Astrocyte of the spinal cord (primary cell): Measurements from ENCODE around the gene WDR91.
A peak's percentile ranks its signal among the peaks of the same experiment; 100 is the strongest.

Experiments used
- DNase-seq: peaks from one replicate; pipeline ENCODE4 v3.0.0; 2011; ENCODE audit warnings: low read depth, low spot score
- H3K4me3 ChIP-seq: 2 replicates; pipeline ENCODE4 v1.5.1; 2011; ENCODE audit warnings: low read depth, mild to moderate bottlenecking, low read length, moderate library complexity
- in situ Hi-C: cut with HindIII; loops from 2 replicates; pipeline ENCODE4 v1.10.0; 2017; ENCODE audit warnings: low sequenced_read_pairs
- TF ChIP-seq, protein P1 (sequence below): IDR thresholded peaks from 2 replicates; pipeline ENCODE4 v1.5.1; 2012; ENCODE audit warnings: low read depth, mild to moderate bottlenecking, low read length, inconsistent platforms

WDR91 gene

DNA sequence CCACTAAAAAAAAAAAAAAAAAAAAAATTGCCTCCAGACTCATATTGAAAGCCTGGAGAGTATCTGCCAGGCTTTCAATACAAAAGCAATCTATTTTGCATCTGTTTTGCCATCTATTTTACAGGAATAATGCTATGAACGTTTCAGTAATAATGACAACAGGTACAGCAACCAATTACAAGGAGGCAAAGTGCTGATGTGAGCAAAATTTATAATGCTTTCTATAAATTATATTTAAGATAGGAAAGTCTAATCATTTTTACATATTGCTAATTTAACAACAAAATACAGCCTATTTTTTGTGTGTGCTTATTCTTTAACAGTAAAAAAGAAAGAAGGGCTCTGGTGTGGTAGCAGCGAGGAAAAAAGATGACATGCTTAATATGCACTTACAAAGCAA, 10.0 kb downstream of the WDR91 start:
- TF ChIP-seq, protein P1, sequence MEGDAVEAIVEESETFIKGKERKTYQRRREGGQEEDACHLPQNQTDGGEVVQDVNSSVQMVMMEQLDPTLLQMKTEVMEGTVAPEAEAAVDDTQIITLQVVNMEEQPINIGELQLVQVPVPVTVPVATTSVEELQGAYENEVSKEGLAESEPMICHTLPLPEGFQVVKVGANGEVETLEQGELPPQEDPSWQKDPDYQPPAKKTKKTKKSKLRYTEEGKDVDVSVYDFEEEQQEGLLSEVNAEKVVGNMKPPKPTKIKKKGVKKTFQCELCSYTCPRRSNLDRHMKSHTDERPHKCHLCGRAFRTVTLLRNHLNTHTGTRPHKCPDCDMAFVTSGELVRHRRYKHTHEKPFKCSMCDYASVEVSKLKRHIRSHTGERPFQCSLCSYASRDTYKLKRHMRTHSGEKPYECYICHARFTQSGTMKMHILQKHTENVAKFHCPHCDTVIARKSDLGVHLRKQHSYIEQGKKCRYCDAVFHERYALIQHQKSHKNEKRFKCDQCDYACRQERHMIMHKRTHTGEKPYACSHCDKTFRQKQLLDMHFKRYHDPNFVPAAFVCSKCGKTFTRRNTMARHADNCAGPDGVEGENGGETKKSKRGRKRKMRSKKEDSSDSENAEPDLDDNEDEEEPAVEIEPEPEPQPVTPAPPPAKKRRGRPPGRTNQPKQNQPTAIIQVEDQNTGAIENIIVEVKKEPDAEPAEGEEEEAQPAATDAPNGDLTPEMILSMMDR: no peak
- in situ Hi-C loops: no loop called here
- no peak for DNase-seq
- no peak overlapping the region for H3K4me3 ChIP-seq

DNA sequence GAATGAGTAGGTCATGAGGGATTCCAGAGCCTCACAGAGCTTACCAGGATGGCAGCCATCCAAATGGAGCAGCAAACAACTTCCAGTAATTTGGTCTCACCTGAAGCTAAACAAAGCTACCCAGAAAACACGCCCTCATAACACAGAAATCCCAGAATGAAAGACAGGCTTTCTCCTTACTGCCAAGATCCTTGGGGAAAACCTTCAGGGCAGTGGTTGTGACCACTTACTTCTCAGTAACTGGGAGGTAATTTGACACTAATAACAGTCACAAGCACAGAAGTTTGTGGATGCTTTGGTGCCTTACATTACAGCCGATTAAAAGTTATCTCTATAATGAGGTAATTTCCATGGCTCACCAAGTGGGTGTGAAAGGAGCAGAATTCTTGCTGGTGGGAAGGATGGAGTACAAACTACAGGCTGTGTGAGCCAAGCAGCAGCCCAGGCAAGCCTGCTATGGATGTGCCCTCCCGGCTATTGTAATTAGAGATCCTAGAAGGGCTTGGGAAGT, 10.4 kb downstream of the WDR91 start:
- in situ Hi-C loops: no loop called here
- no peak overlapping the region for H3K4me3 ChIP-seq
- peak; percentile 40 for DNase-seq
- TF ChIP-seq, protein P1: no peak

DNA sequence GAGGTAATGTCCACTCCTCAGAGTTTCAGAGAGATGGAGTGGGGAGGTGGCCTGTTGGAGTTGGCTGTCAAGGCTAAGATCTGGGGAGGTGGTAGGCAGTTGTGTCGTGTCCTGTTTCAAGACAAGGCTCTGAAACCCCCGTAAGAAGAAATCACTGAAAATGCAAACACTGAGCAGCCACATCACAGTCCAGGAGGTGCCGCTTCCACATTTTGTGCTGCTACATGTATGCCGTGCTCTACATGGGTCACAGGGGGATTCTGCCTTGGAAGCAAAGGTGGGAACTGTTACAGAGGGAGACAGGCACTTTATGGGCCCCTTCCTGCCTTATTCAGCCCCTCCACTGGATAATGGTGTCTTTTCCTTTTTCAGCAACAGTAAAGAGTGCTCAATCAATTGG, 11.9 kb downstream of the WDR91 start:
- in situ Hi-C loops: no loop called here
- DNase-seq: no peak
- H3K4me3 ChIP-seq: no peak overlapping the region
- TF ChIP-seq, protein P1: no peak

DNA sequence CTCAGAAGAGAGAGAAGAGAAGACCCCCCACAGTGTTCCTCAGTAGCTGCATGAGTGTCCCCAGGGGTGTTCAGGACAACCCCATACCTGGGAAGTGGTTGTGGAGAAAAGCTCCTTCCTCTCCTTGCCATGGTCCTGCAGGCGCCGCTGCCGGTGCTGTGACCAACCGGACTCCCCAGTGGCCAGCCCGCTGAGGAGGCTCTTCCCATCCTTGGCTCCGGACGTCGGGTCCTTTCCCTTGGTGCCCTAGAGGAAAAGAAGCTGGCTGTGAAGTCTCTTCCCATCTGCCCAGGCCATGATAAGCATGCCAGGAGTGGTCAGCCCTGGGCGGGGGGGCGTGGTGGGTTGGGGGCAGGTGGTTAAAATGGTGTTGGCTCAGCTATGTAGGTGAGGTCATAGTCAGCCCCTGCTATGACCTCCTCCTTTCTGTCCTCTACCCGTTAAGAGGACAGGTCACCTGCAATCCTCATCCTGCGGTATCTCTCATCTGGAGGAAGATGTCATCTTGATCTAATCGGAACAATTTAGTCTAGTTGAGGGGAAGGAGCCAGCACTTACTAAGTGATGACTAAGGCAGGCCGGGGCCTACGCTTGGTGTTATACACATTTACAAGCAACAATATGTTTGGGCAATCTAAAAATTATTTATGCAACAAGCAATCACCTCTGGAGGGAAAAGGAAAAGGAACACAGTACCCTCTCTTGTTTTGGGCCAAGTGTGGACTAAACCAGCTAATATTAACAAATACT, 13.2 kb downstream of the WDR91 start:
- DNase-seq: peak; percentile 22
- in situ Hi-C loops: no loop called here
- TF ChIP-seq, protein P1: no peak
- H3K4me3 ChIP-seq: no peak overlapping the region

DNA sequence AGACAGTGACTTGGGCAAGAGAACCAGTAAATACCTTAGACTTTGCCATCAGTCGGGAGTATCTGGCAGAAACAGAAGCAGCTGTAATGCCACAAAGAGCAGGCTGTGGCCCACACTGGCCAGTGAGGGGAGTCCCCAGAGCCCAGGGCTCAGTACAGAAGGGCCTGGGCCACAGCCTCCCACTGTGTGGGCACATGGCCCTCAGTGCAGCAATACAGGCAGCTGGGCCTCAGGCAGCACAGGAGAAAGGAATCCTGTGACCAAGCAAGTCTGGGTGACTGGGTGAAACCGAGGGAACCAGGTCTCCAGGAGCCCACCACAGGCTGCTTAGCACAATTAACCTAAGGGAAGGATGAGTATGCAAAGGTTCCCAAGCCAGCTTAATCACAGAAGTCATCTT, 14.0 kb downstream of the WDR91 start:
- TF ChIP-seq, protein P1: no peak
- in situ Hi-C loops: no loop called here

DNA sequence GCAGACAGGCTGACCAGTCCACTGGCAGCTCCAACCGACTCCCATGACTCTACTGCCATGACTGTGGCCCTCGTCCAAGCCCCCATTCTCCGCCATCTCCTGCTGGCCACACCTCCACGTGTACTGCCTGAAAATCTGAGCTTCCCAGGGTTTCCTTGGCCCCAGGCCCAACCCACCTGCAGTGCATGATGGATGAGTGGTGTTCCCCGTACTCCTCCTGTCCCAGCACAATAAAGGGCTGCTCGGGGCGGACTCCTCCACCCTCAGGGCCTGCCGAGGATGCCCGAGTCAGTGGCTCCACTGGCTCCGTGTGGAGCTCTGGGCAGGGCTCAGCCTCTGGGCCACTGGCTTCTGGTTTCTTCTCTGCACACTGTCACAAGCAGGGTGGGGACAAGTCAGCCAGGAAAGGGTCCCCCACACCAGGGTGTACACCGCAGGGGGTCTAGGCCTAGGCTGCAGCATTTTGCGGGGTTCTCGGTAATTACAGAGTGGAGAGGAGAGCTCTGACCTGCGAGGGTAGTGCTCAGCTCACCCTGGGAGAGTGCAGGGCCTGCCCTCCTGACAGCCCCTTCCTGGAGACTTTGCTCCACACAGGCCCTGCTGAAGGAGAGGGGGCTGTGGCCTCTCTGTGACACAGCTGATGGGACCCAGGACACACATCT, 15.2 kb downstream of the WDR91 start:
- in situ Hi-C loops: no loop called here
- H3K4me3 ChIP-seq: no peak overlapping the region
- TF ChIP-seq, protein P1: no peak
- DNase-seq: no peak

More for the DNA sequence above, 14.0 kb downstream of the WDR91 start:
- no peak overlapping the region for H3K4me3 ChIP-seq
- no peak for DNase-seq
